OCI-LY3 (cell line): ENCODE data around the gene RHBDD2.
"Not testable (repeated sequence)": the region's sequence is repeated elsewhere in the genome, so short reads cannot be mapped to it uniquely, and the experiment has no call there.

Experiments used
- H2AFZ ChIP-seq: fragments of 200-600, 300-600 bp; shearing (Covaris generic); 2 replicates; pipeline ENCODE4 v1.6.0; 2014; ENCODE audit warnings: antibody characterized with exemption, low read depth, low read length
- H3K27ac ChIP-seq: fragments of 200-600, 300-600 bp; sonication (generic); 2 replicates; pipeline ENCODE4 v1.5.1; 2014; ENCODE audit warnings: mild to moderate bottlenecking, low read length, moderate library complexity, mixed read lengths
- H3K27me3 ChIP-seq: fragments of 200-600, 300-600 bp; sonication (generic); 2 replicates; pipeline ENCODE4 v1.6.1; 2014; ENCODE audit warnings: low read depth, low read length, mixed read lengths
- H3K36me3 ChIP-seq: fragments of 200-600, 300-600 bp; sonication (generic); replicated peaks from 2 replicates; pipeline ENCODE3; 2014; ENCODE audit warnings: low read depth, low read length, mixed read lengths
- H3K4me1 ChIP-seq: fragments of 300-600, 200-600 bp; sonication (generic); 2 replicates; pipeline ENCODE4 v1.6.1; 2014; ENCODE audit warnings: low read length, mixed read lengths
- H3K4me2 ChIP-seq: fragments of 200-600, 300-600 bp; sonication (generic); 2 replicates; pipeline ENCODE4 v1.6.1; 2014; ENCODE audit warnings: low read length, mixed read lengths
- H3K4me3 ChIP-seq: fragments of 300-600, 200-600 bp; sonication (generic); 2 replicates; pipeline ENCODE4 v1.5.1; 2014; ENCODE audit warnings: antibody characterized with exemption, mild to moderate bottlenecking, low read length, moderate library complexity
- H3K79me2 ChIP-seq: fragments of 300-600, 200-600 bp; shearing (Covaris generic); 2 replicates; pipeline ENCODE4 v1.6.1; 2014; ENCODE audit warnings: mild to moderate bottlenecking, low read length, mixed read lengths
- H3K9ac ChIP-seq: fragments of 300-600, 200-600 bp; shearing (Covaris generic); 2 replicates; pipeline ENCODE4 v1.6.0; 2014; ENCODE audit warnings: mild to moderate bottlenecking, low read length, moderate library complexity
- H3K9me3 ChIP-seq: fragments of 200-600, 300-600 bp; shearing (Covaris generic); 2 replicates; pipeline ENCODE4 v1.6.1; 2014; ENCODE audit warnings: low read length, mixed read lengths; ENCODE audit not compliant: insufficient read depth
- H4K20me1 ChIP-seq: fragments of 200-600, 300-600 bp; sonication (generic); 2 replicates; pipeline ENCODE4 v1.6.1; 2016; ENCODE audit warnings: low read length, mixed read lengths; ENCODE audit not compliant: insufficient read depth
- CTCF ChIP-seq: fragments of 200-600, 300-600 bp; sonication (generic); IDR thresholded peaks from 2 replicates; pipeline ENCODE4 v1.5.1; 2014; ENCODE audit warnings: antibody characterized with exemption, low read length, low read depth
- EZH2phosphoT487 ChIP-seq: fragments of 200-600 bp; shearing (Covaris generic); IDR thresholded peaks from 2 replicates; pipeline ENCODE4 v1.6.1; 2018; ENCODE audit warnings: antibody characterized with exemption, mixed run types, low read depth

RHBDD2 gene

GRCh38 chr7:75878769-75879611, at the start of gene RHBDD2:
Gene RHBDD2 (plus strand): TSS chr7:75879034. CDS start chr7:75879083, 49 bp downstream.
- Histone ChIP-seq H3K79me2 (peaks cover 14% of the 10 kb centered on the region), H2AFZ (peak within 1 kb of the TSS; percentile 95), H3K4me3 (peak within 1 kb of the TSS; percentile 91), H3K36me3 (peaks cover 16% of the 10 kb centered on the region), H3K27me3 (no peaks in the 10 kb centered on the region), H3K9ac (peak within 1 kb of the TSS; percentile 86), H3K4me1 (peaks cover 13% of the 10 kb centered on the region), H3K9me3 (no peaks in the 10 kb centered on the region), H3K4me2 (peak within 1 kb of the TSS; percentile 93), H4K20me1 (no peaks in the 10 kb centered on the region), H3K27ac (peak within 1 kb of the TSS; percentile 24; the same call in 1 of the 2 replicates)
- TF ChIP-seq EZH2phosphoT487 (no peak), CTCF (no peak)

GRCh38 chr7:75829656-75830055, 49.2 kb upstream of the RHBDD2 start:
- not testable (repeated sequence) for H3K4me3 ChIP-seq, H3K9ac ChIP-seq, H3K27ac ChIP-seq, H3K4me2 ChIP-seq, H3K36me3 ChIP-seq, H3K4me1 ChIP-seq, H3K9me3 ChIP-seq, H2AFZ ChIP-seq, H3K79me2 ChIP-seq, H4K20me1 ChIP-seq, H3K27me3 ChIP-seq

- Histone ChIP-seq H3K4me2 (no peak overlapping the region), H3K36me3 (no peaks in the 10 kb centered on the region), H3K4me1 (no peaks in the 10 kb centered on the region), H3K9me3 (no peaks in the 10 kb centered on the region), H2AFZ (no peak overlapping the region), H4K20me1 (no peaks in the 10 kb centered on the region), H3K9ac (no peak overlapping the region), H3K4me3 (no peak overlapping the region), H3K27me3 (no peaks in the 10 kb centered on the region), H3K79me2 (no peaks in the 10 kb centered on the region), H3K27ac (no peak overlapping the region)
- no peak for TF ChIP-seq CTCF
- no peak for TF ChIP-seq EZH2phosphoT487
These were observed 47.9 kb upstream of the RHBDD2 start for GRCh38 chr7:75830978-75831377.

- not testable (repeated sequence) for H2AFZ ChIP-seq, H3K27me3 ChIP-seq, H3K4me3 ChIP-seq, H3K9me3 ChIP-seq, H3K4me2 ChIP-seq, H3K27ac ChIP-seq, H3K4me1 ChIP-seq, H3K36me3 ChIP-seq, H3K79me2 ChIP-seq, H3K9ac ChIP-seq, H4K20me1 ChIP-seq
These were observed 45.2 kb upstream of the RHBDD2 start for GRCh38 chr7:75833662-75834061.

- Histone ChIP-seq H4K20me1 (no peaks in the 10 kb centered on the region), H3K9ac (no peak overlapping the region), H3K4me1 (no peaks in the 10 kb centered on the region), H3K36me3 (no peaks in the 10 kb centered on the region), H2AFZ (no peak overlapping the region), H3K27me3 (no peaks in the 10 kb centered on the region), H3K79me2 (no peaks in the 10 kb centered on the region), H3K4me2 (no peak overlapping the region), H3K27ac (no peak overlapping the region), H3K4me3 (no peak overlapping the region), H3K9me3 (no peaks in the 10 kb centered on the region)
- TF ChIP-seq EZH2phosphoT487 = no peak
- TF ChIP-seq CTCF = no peak
These were observed 43.0 kb upstream of the RHBDD2 start for GRCh38 chr7:75835688-75836285.
